Activated CD4-positive, alpha-beta T cell treated with anti-CD3 and anti-CD28 coated beads for 48 hours (primary cell): ENCODE data around the gene BICDL2.
"Not testable (repeated sequence)": the region's sequence is repeated elsewhere in the genome, so short reads cannot be mapped to it uniquely, and the experiment has no call there.

Experiments
- DNase-seq: peaks from one replicate; pipeline ENCODE4 v3.0.0-alpha.2; 2020

BICDL2 gene, protein sequence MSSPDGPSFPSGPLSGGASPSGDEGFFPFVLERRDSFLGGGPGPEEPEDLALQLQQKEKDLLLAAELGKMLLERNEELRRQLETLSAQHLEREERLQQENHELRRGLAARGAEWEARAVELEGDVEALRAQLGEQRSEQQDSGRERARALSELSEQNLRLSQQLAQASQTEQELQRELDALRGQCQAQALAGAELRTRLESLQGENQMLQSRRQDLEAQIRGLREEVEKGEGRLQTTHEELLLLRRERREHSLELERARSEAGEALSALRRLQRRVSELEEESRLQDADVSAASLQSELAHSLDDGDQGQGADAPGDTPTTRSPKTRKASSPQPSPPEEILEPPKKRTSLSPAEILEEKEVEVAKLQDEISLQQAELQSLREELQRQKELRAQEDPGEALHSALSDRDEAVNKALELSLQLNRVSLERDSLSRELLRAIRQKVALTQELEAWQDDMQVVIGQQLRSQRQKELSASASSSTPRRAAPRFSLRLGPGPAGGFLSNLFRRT

GRCh38 chr16:3036726-3037315, at the start of gene BICDL2:
Gene BICDL2, minus strand, starts transcription at chr16:3036944. Its CDS starts 1,448 bp downstream, at chr16:3035496.
- no peak for DNase-seq

GRCh38 chr16:3085868-3086595, 49.3 kb upstream of the BICDL2 start:
- DNase-seq = no peak

- DNase-seq = no peak
Observed at GRCh38 chr16:3084969-3085670, 48.4 kb upstream of the BICDL2 start.

- DNase-seq = no peak
Observed at GRCh38 chr16:3084491-3084890, 47.7 kb upstream of the BICDL2 start.

DNA sequence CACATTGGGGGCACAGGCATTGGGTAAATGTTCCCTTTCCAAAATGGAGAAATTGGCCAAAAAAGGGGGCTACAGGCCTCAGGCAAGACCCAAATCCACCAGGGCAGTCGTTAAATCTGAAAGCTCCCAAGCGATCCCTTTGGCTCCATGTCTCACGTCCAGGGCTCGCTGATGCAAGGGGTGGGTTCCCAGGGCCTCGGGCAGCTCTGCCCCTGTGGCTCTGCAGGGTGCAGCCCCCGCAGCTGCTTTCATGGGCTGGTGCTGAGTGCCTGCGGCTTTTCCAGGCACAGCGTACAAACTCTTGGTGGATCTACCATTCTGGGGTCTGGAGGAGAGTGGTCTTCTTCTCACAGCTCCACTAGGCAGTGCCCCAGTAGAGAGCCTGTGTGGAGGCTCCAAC, 46.7 kb upstream of the BICDL2 start:
- DNase-seq = not testable (repeated sequence)

DNA sequence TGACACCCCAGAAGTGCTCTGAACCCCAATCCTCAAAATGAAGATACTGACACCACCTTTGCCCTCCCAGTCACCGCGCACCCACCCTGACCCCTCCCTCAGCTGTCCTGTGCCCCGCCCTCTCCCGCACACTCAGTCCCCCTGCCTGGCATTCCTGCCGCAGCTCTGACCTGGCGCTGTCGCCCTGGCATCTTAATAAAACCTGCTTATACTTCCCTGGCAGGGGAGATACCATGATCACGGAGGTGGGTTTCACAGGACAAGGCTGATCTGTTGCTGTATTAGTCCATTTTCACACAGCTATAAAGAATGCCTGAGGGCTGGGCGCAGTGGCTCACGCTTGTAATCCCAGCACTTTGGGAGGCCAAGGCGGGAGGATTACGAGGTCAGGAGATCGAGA, 45.2 kb upstream of the BICDL2 start:
- not testable (repeated sequence) for DNase-seq

- DNase-seq = no peak
Observed at GRCh38 chr16:3080024-3080423, 43.3 kb upstream of the BICDL2 start.

DNA sequence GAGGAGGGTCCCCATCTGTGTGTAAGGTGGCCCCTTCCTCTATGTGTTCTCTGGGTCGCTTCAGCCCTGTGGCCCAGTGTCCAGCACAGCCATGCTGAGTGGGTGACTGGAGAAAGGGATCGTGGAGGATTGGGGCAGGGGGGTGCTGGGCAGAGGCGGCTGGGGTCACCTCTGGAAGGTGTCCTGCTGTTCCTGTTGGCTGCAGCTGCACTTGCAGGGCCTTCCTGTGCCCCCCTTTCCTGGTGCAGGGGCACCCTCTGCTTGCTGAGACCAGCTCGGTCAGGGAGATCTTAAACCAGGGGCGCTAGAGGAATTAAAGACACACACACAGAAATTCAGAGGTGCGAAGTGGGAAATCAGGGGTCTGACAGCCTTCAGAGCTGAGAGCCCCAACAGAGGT, 39.8 kb upstream of the BICDL2 start:
- no peak for DNase-seq

DNA sequence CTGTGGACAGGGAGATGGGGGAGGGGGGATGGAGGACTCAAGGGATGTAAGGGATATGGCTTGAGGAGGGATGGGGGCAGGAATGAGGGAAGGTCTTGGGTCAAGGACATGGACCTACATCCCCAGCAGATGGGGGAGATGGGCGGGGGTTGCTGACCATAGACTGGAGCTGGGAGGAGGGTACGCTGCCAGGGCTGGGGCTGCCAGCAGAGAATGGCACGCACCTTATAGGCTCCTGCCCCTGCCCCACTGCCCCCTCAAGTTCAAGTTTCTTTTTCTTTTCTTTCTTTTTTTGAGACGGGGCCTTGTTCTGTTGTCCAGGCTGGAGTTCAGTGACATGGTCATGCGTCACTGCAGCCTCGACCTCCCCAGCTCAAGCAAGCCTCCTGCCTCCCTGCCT, 39.2 kb upstream of the BICDL2 start:
- DNase-seq = not testable (repeated sequence)

DNA sequence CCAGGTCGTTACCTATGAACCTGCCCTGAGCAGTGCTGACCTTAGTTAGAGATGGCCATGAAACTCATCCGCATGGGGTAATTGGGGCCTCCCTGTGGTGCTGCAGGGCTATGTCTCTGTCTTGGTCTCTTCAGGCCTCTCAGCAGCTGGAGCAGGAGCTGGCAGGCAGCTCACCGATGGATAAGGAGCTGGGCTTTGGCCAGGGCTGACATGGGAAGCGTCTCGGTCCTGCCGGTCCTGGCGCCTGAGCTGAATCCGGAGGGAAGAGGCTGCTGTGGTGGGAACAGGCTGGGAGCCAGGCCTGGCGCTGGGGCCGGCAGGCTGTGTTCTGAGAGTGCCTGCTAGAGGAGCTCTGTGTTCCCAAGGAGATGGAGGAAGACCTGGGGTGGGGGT, 38.8 kb upstream of the BICDL2 start:
- DNase-seq = no peak

GRCh38 chr16:3074860-3075522, 38.2 kb upstream of the BICDL2 start:
- peak; percentile 86 for DNase-seq

GRCh38 chr16:3073448-3073847, 36.7 kb upstream of the BICDL2 start:
- no peak for DNase-seq

DNA sequence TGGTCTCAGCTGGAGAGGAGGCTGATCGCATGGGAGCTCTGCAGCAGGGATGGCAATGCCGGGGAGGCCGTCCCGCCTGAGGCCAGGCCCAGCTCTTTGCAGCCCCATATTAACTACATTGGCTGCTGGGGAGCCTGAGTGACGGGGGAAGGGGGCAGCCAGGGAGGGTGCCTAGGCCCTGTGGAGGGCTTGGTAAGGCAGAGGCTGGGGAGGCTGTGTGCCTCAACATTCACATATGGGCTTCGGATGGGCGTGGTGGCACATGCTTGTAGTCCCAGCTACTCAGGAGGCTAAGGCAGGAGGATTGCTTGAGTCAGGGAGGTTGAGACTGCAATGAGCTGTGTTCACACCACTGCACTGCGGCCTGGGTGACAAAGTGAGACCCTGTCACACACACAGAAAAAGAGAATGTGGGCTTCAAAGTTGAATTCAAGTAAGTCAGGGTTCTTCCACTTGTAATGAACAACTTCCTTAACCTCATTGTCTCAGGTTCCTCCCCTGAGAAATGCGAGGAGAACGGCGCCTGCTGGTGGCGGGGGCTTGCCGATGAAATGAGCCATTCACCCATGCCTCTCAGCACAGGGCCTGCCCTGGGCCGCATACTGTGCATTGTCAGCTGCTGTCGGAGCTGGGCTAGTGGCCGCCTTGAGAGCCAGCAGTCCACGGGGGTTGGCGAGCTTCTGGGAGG, 36.0 kb upstream of the BICDL2 start:
- not testable (repeated sequence) for DNase-seq

DNA sequence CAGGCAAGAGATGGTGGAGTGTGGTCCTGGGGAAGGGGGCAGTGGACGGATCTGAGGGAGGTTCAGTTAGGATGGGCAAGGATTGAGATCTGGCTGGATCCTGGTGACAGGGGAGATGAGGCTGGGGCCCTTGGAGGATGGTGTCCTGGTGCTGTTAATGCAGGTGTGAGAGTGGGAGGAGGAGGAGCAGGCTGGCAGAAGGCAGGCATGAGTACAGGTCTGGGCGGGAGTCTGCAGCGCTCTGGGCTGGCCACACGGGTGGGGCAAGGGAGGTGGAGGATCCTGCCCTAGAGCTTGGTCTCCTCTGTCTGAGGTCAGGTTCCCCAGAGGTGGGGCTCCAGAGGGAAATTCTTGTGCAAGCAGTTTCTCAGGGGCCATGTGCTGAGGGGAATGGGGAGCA, 35.4 kb upstream of the BICDL2 start:
- DNase-seq = peak; percentile 51

- no peak for DNase-seq
Observed at GRCh38 chr16:3071655-3072054, 34.9 kb upstream of the BICDL2 start.

GRCh38 chr16:3070608-3071111, 33.9 kb upstream of the BICDL2 start:
- no peak for DNase-seq

DNA sequence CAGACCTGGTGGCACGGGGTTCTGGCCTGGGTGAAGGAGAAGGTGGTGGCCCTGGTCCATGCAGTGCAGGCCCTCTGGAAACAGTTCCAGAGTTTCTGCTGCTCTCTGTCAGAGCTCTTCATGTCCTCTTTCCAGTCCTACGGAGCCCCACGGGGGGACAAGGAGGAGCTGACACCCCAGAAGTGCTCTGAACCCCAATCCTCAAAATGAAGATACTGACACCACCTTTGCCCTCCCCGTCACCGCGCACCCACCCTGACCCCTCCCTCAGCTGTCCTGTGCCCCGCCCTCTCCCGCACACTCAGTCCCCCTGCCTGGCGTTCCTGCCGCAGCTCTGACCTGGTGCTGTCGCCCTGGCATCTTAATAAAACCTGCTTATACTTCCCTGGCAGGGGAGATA, 32.4 kb upstream of the BICDL2 start:
- DNase-seq = not testable (repeated sequence)

- DNase-seq = peak; percentile 13
Observed at GRCh38 chr16:3068487-3068886, 31.7 kb upstream of the BICDL2 start.

DNA sequence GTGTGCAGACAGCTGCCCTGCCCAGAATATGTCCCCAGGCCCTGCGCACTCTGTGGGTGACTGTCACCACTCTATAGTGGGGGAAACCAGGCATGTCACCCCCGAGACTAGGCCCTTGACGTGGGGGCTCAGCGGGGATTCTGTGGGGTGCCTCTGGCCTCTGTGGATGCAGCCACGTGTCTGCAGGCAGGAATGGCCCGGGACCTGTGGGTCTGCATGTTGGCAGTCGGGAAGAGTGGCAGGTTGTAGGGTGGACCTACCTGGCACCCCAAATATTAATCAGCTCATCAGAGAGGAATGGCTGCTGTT, 29.6 kb upstream of the BICDL2 start:
- peak; percentile 26 for DNase-seq

DNA sequence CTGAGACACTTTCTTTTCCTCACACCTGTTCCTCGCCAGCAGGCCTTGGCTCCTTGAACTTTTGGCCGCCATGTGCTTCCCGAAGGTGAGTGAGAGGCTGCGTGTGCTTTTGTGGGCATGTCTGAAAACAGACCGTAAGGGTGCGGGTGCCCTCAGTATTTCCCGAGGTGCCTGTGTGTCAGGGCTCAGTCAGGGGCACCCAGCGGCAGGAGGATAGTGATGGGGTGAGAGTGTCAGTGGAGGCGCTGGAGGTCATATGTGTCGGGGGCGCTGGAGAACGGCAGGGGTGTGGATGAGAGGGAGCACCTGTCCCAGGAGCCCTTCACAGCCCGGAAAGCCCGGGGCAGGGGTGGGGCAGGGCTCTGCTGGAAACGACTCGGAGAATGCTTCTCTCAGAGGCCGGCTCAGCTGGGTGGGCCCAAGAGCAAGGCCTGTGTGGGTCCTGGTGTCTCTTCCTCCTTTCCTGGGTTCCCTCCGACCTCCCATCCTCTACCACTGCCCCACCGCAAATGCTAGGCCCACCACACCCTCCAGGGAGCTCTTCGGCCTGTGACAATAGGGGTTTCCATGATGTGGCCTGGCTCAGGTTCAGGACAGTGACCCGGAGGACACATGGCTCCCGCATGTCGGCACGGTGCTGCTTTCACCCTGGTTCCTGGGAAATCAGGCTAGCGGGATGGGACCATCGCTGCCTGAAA, 29.1 kb upstream of the BICDL2 start:
- DNase-seq = peak; percentile 47
